Head of caudate nucleus (tissue), 42 donors: Measurements from ENCODE around the gene POMT1.
"Not testable (repeated sequence)": the region's sequence is repeated elsewhere in the genome, so short reads cannot be mapped to it uniquely, and the experiment has no call there.

Experiments
- DNase-seq, 42 donors: peaks; one replicate each; pipeline versions ENCODE4 v3.0.0 to v3.0.0-alpha.2; 2020 to 2021; ENCODE audit warnings: mixed read lengths in 7 of 42
- intact Hi-C: fragments of 100-400 bp; cut with DNase I; formaldehyde crosslinking; loops from one replicate; pipeline ENCODE4 v1.15.0; 2022

Gene POMT1

DNA sequence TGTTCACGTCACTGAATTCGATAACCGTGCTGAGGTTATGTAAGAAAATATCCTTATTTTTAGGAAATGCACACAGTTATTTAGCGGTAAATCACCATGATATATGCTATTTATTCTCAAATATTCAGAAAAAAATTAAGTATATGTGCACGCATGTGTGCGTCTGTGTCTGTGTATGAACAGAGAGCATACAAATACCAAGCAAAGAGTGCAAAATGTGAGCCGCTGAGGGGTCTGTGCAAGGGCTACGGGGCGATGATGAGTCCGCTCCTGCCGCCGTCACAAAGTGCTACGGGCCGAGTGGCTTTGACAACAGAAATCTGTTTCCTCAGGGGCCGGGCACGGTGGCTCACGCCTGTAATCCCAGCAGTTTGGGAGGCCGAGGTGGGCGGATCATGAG, 35.2 kb downstream of the POMT1 start:
- DNase-seq, result no peak
- intact Hi-C loops, result no loop called here

DNA sequence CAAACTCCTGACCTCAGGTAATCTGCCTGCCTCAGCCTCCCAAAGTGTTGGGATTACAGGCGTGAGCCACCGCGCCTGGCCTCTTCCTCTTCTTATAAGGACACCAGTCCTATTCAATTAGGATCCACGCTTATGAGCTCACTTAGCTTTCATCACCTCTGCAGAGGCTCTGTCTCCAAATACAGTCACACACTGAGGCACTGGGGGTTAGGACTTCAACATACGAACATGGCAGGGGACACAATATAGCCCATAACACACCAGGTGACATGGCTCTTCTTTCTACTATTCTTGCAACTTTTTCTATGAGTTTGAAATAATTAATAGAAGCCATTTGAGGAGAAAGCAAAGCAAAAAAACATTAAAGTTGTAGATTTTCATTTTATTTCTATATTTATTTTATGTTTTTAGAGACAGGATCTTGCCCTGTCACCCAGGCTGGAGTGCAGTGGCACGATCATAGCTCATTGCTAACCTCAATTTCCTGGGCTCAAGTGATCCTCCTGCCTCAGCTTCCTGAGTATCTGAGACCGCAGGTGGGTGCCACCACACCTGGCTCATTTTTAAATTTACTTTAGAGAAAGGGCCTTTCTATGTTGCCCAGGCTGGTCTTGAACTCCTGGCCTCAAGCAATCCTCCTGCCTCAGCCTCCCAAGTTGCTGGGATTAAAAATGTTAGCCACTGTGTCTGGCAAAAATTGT, 36.7 kb downstream of the POMT1 start:
- intact Hi-C loops, result no loop called here
- no peak for DNase-seq

DNA sequence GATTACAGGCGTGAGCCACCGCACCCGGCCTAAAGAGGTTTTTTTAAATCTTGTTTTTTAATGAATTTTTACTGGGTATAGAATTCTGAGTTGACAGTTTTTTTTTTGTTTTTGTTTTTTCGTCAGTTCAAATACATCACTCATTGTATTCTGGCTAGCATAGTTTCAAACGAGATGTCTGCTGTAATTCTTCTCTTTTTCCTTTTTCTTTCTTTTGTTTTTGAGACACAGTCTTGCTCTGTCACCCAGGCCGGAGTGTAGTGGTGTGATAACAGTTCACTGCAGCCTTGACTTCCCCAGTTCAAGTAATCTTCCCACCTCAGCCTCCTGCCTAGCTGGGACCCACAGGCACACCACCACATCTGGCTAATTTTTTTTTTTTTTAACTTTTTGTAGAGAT, 40.4 kb downstream of the POMT1 start:
- intact Hi-C loops, result no loop called here
- no peak for DNase-seq

DNA sequence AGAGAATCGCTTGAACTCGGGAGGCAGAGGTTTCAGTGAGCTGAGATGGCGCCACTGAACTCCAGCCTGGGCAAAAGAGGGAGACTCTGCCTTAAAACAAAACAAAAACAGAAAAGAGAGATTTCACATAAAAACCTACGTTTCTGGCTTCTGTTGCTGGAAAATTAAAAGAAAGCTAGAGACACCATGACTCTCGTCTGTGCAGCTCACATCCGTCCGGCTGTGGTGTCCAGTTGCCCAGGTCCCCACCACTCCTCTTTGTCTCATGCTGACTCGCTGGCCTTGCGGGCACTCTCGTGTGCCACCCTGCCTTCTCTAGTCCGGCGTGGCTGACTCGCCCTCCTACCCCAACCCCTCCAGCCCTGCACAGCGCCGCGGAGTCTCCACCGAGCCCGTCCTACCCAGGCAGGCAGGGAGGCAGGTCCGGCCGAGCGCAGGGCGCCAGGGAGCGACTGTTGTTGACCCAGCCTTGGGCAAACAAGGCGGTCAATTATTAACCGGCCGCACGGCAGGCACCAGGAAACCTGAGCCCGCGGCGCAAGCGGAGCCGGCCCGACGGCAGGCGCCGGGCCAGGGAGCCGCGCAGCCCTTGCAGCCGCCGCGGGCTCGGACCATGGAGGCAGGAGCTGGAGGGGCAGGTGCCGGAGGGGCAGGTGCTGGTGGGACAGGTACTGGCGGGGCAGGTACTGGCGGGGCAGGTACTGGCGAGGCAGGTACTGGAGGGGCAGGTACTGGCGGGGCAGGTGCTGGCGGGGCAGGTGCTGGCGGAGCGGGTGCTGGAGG, 42.5 kb downstream of the POMT1 start, which contains the start of gene PRRT1B:
Gene PRRT1B (plus strand): TSS at position 521 of the 783 bp plus-strand sequence. CDS start 93 bp downstream, at position 614.
- no peak for DNase-seq
- intact Hi-C loops, result no loop called here

DNA sequence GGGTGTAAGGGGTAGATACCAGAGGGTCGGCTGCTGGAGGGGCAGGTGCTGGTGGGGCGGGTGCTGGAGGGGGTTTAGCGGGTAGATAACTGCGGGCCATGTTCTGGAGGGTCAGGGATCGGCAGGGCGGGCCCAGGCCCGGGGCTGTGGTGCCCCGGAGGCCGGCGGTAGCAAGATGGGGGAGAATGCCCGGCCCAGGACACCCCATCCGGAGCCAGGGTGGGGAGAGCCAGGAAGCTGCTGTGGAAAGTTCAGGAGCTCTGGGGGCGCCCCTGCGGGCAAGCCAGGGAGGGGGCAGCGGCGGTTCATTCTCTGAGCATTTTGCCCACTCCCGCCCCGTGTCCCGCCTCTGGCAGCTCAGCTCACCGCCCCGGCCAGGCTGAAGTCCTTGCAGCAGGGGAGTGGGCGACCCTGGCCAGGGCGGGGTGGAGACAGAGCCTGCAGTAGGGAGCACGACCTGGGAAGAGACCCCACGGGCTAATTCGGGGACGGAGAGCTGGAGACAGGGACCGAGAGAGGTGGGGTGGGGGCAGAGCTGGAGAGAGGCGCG, 43.1 kb downstream of the POMT1 start:
- DNase-seq, result no peak
- intact Hi-C loops, result no loop called here

DNA sequence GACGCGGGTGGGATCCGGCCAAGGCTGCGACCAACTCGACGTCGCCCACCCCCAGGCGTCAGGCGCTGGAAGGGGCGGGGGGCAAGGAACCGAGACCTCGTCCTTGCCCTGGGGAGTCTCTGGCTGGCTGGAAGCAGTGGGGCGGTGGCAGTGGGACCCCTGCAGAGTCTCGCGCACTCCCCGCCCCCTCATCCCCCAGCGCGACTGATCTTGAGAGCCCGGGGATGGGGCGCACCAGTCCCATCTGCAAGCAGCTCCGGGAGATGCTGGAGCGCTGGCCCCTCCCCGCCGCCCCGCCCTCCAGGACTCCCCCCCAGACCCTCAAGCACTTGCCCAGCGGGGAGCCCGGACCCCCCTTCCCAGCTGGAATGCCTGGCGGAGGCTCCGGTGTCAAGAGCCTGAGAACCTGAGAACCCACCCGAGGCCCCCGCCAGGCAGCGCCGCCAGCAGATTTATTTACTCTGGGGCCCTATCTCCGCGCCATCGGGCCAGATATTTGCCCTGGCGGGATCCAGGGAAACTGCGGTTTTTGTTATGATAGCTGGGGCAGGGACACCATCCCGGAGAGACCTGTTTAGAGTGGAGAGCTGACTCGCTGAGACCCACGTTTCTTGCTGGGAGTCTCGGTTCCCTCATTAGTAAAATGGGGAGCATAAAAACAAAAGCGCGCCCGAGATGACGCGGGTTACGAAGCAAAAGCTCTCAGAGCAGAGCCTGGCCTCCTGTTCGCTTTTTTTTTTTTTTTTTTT, 43.8 kb downstream of the POMT1 start:
- DNase-seq, result peak in 1 of 42 donors; percentile 26
- intact Hi-C loops, result no loop called here

DNA sequence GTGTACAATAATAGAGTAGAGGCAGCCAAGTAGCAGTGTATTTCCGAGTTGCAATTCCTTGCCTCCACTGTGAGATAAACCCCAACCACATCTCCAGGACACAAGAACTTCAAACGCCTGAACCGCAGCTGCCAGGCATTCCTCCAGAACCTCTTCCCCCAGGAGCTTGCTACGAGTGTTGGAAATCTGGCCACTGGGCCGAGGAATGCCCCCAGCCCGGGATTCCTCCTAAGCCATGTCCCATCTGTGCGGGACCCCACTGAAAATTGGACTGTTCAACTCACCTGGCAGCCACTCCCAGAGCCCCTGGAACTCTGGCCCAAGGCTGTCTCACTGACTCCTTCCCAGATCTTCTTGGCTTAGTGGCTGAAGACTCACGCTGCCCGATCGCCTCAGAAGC, 46.5 kb downstream of the POMT1 start:
- intact Hi-C loops, DNase-seq: not testable (repeated sequence)

DNA sequence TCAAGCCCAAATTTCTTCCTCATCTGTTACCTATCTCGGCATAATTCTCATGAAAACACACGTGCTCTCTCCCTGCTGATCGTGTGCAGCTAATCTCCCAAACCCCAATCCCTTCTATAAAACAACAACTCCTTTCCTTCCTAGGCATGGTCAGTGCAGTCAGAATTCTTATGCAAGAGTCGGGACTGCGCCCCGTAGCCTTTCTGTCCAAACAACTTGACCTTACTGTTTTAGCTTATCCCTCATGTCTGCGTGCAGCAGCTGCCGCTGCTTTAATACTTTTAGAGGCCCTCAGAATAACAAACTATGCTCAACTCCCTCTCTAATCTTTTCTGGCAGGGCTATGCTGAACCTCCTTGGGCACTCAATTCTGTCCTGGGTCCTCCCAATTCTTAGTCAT, 47.7 kb downstream of the POMT1 start:
- intact Hi-C loops, DNase-seq: not testable (repeated sequence)

DNA sequence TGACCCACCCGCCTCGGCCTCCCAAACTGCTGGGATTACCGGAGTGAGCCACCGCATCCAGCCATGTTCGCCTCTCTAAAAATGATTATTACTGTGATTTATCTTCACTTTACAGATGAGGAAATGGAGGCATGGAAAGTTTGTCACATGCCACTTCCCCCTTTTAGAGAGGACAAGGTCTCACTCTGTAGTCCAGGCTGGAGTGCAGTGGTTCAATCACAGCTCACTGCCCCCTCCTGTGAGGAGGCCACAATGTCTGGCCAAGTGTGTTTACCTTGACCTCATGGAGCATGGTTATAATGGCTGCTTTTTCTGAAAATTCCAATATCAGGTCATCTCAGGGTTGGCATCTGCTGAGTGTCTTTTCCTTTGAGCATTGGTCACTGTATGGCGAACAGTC, 49.3 kb downstream of the POMT1 start:
- intact Hi-C loops, result no loop called here
- no peak for DNase-seq

DNA sequence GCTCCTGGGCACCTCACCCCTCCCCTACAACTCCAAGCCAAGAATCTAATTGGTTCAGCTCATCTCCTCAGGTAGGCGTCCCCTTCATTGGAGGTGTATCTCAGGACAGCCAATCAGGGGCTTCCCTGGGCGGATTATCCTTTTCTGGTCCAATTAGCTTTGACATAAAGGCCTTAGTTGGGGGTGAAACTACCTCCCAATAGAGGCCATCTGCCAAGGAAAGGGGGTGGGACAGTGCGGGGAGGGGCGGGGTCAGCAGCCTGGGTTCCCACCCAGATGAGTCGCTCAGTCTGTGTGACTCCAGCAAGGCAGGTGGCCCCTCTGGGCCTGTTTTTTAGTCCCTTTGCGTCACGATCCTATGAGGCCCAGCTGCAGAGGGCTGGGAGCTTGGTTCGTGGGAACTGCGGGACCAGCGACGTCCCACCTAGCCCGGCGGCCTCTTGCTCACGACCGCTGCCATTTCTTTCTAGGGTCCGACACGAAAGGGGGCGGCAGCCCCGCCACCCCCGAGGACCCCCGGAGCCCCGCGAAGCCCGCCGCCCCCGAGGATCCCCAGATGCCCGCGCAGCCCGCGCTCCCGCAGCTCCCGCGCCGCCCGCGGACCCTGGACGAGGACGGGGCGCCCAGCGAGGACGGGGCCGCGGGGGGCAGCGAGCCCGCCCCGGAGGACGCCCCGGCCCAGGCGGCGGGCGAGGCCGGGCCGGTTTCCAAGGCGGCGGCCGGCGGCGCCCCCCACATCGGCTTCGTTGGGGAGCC, 51.5 kb downstream of the POMT1 start:
- intact Hi-C loops, result no loop called here
- DNase-seq, result no peak

DNA sequence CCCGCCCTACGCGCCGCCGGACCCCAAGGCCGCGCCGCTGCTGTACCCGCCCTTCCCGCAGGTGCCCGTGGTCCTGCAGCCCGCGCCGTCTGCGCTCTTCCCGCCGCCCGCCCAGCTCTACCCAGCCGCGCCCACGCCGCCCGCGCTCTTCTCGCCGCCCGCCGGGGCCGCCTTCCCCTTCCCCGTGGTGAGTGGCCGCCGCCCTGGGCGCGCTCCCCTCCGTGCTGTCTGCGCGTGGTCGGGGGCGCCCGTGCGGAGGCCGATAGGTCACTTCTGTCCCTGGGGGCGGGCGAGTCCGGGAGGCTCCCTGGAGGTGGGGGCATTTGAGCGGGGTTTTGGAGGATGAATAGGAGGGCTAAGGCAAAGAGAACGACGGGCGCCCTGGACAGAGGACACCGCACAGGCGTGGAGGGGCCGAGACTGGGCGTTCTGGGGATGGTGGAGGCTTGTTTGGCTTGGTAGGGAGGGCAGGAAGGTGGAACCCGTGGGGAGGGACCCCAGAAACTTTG, 52.2 kb downstream of the POMT1 start:
- intact Hi-C loops, result no loop called here
- no peak for DNase-seq

DNA sequence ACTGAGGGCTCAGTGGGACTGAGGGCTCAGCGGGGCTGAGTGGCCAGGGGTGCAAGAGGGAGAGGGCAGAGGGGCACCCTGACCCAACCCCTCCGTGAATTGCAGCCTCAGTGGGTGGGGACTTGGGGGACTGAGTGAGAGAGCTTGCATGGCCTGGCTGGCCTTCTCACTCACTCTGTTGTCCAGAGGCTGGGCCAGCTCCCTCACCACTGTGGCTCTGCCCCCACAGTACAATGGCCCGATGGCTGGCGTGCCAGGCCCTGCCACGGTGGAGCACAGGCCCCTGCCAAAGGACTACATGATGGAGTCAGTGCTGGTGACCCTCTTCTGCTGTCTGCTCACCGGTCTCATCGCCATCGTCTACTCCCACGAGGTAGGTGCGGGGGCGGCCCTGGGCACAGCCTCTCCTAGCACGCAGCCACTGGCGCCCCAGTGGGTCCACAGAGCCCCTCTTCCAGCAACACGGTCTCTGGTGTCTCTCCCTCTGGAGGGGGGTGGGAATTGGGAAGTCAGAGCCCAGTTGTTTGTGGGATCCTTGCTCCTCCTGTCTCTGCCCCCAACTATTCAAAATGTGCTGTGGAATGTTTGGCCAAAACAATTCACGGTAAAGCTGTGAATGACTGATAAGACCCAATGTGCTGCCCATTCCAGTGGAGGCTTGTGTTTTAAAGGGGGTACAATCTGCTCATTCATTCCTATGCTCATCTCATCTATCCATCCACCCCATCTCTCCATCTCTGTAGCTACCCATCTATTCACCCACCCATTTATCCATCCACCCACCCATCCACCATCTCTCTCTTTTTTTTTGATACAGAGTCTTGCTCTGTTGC, 53.3 kb downstream of the POMT1 start:
- no peak for DNase-seq

DNA sequence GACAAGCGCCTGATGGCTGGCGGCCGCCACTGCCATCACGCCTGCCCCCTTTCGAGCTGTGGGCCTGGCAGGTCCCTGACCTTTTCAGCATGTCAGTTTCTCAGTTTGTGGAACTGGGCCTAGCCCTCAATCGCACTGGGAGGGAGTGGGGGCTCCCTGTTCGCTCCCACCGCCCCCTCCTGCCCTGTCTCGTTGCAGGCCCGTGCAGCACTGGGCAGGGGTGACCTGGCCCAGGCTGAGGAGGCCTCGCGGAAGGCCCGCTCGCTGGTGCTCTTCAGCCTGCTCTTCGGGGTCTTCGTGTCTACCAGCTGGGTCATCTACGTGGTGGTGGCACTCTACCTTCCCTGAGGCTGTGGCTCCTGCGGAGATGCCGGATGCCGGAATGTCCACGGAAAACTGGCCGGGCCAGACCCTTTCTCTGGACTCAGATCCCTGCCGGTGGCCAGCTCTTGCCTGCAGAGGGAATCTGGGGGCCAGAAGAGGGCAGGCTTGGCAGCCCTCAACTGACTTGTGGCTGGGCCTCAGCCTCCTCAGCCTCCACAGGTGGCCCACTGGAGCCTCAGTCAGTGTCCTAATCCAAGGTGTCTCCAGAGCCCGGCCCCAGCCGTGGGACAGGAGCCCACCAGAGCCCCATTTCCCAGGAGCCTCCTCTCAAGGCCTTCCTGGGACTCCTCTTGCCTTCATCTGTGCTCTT, 55.3 kb downstream of the POMT1 start:
- DNase-seq, result no peak
- intact Hi-C loops, result no loop called here

More for the DNA sequence above, 53.3 kb downstream of the POMT1 start:
- intact Hi-C loops, result no loop called here

DNA sequence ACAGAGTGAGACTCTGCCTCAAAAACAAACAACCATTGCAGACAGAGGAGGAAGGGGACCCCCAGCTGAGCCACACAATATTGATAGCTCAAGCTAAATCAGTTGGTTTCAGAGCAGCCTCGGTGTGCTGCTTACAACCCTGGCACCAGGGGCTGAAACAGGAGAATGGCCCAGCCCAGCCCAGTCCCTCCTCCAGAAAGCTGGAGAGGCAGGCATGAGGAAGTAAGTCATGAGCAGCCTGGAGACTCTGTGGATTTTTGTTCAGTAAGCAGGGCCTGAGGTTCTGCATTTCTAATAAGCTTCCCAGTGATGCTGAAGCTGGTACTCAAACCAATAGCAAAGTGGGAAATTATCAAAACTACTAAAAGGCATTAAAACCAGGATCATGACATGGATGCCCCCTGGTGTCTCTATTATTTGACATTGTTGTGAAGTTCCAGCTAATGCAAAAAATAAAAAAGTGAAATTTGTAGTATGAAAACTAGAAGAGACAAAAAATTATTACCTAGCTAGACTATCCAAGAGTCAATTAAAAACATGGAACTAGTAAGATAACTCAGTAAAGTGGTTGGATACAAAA, 56.8 kb downstream of the POMT1 start:
- DNase-seq, result no peak
- intact Hi-C loops, result no loop called here

DNA sequence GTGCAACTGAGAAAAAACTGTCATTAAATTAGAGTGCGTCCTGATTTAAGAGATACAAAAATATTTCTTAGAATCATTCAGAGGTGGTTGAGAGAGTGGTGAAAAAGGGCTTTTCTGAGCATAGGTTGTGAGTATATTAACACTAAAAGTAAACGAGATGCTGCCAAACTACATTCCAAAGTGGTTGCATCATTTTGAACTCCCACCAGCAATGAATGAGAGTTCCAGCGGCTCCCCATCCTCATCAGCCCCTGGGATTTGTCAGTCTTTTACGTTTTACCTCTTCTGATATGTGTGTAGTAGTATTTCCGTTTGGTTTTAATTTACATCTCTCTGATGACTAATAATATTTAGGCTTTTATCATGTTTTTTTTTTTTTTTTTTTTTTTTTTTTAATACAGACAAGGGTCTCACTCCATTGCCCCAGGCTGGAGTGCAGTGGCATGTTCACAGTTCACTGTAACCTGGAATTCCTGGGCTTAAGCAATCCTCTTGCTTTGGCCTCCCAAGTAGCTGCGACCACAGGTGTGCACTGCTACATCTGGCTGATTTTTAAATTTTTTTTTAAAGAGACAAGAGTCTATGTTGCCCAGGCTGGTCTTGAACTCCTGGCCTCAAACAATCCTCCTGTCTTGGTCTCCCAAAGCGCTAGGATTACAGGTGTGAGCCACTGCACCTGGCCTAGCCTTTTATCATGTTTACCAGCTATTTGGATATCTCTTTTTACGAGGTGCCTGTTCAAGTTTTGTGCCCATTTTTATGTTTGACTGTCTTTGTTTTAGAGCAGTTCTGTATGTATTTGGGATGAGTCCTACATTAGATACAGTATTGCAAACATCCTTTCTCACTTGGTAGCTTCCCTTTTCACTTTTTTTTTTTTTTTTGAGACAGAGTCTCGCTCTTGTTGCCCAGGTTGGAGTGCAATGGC, 59.6 kb downstream of the POMT1 start:
- DNase-seq, result no peak
- intact Hi-C loops, result no loop called here

DNA sequence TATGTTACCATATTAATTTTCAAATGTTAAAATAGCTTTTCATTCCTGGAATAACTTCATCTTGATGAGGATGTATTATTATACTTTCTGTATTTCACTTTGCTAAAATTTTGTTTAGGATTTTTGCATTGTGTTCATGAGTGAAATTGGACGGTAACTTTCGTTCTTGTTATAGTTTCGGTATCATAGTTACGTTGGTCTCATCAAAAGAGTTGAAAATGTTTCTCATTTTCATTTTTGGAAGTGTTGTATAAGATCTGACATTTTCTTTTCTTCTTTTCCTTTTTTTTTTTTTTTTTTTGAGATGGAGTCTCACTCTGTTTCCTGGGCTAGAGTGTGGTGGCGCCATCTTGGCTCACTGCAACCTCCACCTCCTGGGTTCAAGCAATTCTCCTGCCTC, 62.7 kb downstream of the POMT1 start:
- intact Hi-C loops, result no loop called here
- no peak for DNase-seq
